GM06990 (cell line): Measurements from ENCODE around the gene TNFRSF6B.
"Not testable (repeated sequence)": the region's sequence is repeated elsewhere in the genome, so short reads cannot be mapped to it uniquely, and the experiment has no call there.

ENCODE experiments used
- DNase-seq: peaks from one replicate; pipeline ENCODE4 v3.0.0-alpha.2; 2011; ENCODE audit not compliant: insufficient read length; ENCODE audit errors: extremely low read depth
- H3K27me3 ChIP-seq: replicated peaks from 2 replicates; pipeline ENCODE4 v1.6.0; 2011; ENCODE audit warnings: low read length; ENCODE audit not compliant: control insufficient read depth, insufficient read depth
- H3K36me3 ChIP-seq: 2 replicates; pipeline ENCODE4 v1.5.1; 2011; ENCODE audit warnings: low read length; ENCODE audit not compliant: control insufficient read depth, insufficient read depth
- H3K4me3 ChIP-seq: replicated peaks from 2 replicates; pipeline ENCODE4 v1.5.1; 2011; ENCODE audit warnings: low read depth, mild to moderate bottlenecking, control low read depth, low read length
- CTCF ChIP-seq: IDR thresholded peaks from 2 replicates; pipeline ENCODE4 v1.5.1; 2011; ENCODE audit warnings: low read length, control low read depth, mild to moderate bottlenecking, inconsistent platforms; ENCODE audit not compliant: insufficient read depth, poor library complexity, severe bottlenecking

TNFRSF6B gene

GRCh38 chr20:63696628-63697356, at the start of gene TNFRSF6B:
Gene TNFRSF6B (plus strand): TSS chr20:63696652. CDS start chr20:63696768, 116 bp downstream.
- no peak for TF ChIP-seq CTCF
- H3K36me3 ChIP-seq, result peaks cover 8% of the 10 kb centered on the region
- no peak for DNase-seq
- no peaks in the 10 kb centered on the region for H3K27me3 ChIP-seq
- H3K4me3 ChIP-seq, result no peak within 1 kb of the TSS

- H3K36me3 ChIP-seq, result no peaks in the 10 kb centered on the region
- no peak overlapping the region for H3K4me3 ChIP-seq
- H3K27me3 ChIP-seq, result no peaks in the 10 kb centered on the region; the same call in 1 of the 2 replicates
- TF ChIP-seq CTCF, result no peak
- DNase-seq, result no peak
These were observed 48.3 kb upstream of the TNFRSF6B start for GRCh38 chr20:63648190-63648589.

GRCh38 chr20:63648895-63649589, 47.4 kb upstream of the TNFRSF6B start:
- no peaks in the 10 kb centered on the region for H3K36me3 ChIP-seq
- no peaks in the 10 kb centered on the region; the same call in 1 of the 2 replicates for H3K27me3 ChIP-seq
- no peak for TF ChIP-seq CTCF

GRCh38 chr20:63650486-63650885, 46.0 kb upstream of the TNFRSF6B start:
- not testable (repeated sequence) for DNase-seq, H3K36me3 ChIP-seq, H3K4me3 ChIP-seq, H3K27me3 ChIP-seq

More at GRCh38 chr20:63648895-63649589, 47.4 kb upstream of the TNFRSF6B start:
- no peak for DNase-seq
- H3K4me3 ChIP-seq, result no peak overlapping the region

- H3K36me3 ChIP-seq, result no peaks in the 10 kb centered on the region
- H3K4me3 ChIP-seq, result no peak overlapping the region
- no peak for TF ChIP-seq CTCF
- DNase-seq, result no peak
- no peaks in the 10 kb centered on the region; the same call in 1 of the 2 replicates for H3K27me3 ChIP-seq
These were observed 44.6 kb upstream of the TNFRSF6B start for GRCh38 chr20:63651942-63652191.

- Histone ChIP-seq H3K4me3 (no peak overlapping the region; the same call in 1 of the 2 replicates), H3K27me3 (no peaks in the 10 kb centered on the region; the same call in 1 of the 2 replicates), H3K36me3 (no peaks in the 10 kb centered on the region)
- DNase-seq, result no peak
- TF ChIP-seq CTCF, result no peak
These were observed 44.1 kb upstream of the TNFRSF6B start for GRCh38 chr20:63652192-63652980.
